ENCODE data around the gene ZNF814.

DNA sequence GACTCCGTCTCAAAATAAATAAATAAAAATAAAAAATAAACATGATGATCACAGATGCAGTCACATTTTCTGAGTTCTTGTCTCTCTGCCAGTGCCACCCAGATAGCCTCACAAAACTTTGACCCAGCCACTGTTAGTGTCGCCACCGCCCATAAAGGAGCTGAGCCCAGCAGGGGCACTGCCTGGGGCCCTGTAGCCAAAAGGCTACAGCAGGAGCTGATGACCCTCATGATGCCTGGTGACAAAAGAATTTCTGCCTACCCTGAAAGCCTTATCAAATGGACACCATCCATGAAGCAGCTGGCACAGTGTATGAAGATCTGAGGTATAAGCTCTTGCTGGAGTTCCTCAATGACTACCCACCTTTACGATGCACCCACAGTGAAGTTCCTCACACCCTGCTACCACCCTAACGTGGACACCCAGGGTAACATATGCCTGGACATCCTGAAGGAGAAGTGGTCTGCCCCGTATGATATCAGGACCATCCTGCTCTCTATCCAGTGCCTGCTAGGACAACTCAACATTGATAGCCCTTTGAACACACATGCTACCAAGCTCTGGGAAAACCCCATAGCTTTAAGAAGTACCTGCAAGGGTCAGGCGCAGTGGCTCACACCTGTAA is 20.9 kb downstream of the ZNF814 start:
- TF ChIP-seq, protein P1, sequence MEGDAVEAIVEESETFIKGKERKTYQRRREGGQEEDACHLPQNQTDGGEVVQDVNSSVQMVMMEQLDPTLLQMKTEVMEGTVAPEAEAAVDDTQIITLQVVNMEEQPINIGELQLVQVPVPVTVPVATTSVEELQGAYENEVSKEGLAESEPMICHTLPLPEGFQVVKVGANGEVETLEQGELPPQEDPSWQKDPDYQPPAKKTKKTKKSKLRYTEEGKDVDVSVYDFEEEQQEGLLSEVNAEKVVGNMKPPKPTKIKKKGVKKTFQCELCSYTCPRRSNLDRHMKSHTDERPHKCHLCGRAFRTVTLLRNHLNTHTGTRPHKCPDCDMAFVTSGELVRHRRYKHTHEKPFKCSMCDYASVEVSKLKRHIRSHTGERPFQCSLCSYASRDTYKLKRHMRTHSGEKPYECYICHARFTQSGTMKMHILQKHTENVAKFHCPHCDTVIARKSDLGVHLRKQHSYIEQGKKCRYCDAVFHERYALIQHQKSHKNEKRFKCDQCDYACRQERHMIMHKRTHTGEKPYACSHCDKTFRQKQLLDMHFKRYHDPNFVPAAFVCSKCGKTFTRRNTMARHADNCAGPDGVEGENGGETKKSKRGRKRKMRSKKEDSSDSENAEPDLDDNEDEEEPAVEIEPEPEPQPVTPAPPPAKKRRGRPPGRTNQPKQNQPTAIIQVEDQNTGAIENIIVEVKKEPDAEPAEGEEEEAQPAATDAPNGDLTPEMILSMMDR (conservative IDR thresholded peaks at IDR 0.05 in 1 of 2, IDR thresholded peaks at IDR 0.05 in 1 of 2; ENCODE audit: low read depth in 1 of 2, low read length in 2 of 2) = no peak
- no peak for TF ChIP-seq EZH2 (IDR thresholded peaks at IDR 0.05; ENCODE audit: low read length, missing control alignments)

Measured in fibroblast of lung (primary cell).